ENCODE data around the gene VSTM4.

The VSTM4 gene

DNA sequence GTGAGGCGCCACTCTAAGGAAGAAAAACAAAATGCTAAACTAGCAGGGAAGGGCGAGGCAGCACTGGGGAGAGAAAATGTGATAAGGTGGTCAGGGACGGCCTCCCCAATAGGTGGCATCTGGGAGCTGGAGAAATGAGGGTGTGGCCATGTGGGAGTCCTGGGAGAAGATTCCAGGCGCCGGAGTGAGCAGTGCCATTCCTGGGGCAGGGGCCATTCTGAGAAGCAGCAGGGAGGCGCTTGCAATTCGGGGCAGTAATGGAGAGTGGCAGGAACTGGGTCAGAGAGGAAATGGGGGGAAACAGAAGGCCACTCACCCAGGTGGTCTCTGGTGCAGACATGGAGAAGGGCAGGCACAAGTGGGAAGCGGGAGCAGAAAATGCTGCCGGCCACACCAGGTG lies 113.9 kb downstream of the VSTM4 start:
- DNase-seq, result no peak

DNA sequence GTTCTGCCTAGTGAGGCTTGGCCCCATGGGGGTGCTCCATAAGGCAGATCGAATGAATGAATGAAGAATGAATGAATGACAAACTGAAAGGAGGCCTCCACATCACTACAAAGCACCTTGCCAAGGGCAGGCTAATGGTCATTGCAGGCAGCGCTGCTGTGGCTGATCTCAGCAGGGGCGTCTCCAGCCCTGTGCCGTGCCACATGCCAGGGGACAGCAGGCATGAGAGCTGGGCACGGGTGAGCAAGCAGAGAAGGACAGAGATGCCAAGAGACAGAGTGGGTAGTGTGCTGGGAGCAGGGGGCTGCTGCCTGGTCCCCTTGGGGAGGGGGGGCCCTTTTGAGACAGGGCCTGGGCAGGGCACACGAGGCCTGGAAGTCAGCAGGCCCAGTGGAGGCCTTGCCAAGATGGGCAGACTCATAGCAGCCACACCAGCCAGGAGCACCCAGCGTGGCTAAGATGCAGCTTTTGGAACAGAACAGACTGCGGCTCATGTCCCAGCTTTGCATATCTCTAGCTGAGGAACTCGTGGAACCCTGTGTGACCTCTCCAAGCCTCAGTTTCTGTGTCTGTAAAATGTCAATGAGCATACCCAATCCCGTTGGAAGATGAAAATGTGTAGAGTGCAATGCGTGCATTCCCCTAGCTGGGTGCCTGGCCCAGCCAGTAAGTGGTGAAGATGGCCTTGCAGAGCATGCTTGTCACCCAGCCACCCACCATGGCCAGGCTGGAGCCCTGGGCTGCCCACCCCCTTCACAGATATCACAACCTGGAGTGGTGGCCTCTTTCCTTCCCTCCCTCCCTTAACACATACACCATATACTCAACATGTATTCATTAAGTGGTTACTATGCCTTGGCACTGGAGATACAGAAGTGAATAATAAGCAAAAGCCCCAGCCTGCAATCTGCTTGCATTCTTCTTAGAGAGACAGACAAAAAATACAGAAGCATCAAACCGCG lies 114.6 kb downstream of the VSTM4 start:
- DNase-seq, result no peak

DNA sequence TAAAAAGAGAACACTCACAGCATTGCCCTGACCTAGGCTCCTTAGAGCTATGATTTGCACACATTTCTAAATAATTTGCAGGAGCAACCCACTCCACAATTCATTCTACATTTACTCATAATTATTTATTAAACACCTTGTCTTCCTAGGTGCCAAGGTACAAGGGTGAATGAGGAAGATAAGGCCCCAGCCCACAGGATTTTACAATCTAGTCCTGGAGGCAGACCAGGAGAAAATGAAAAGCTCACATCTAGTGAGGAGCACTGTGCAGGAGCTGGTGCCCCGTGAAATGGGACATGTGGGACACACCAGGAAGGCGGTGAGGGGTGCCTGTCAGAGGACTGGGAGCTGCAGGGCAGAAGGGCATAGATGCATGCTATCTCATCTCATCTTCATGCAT lies 116.0 kb downstream of the VSTM4 start:
- DNase-seq, result no peak

GRCh38 chr10:48996329-48996728 lies 119.0 kb downstream of the VSTM4 start:
- DNase-seq, result no peak

- DNase-seq, result no peak
These were observed 121.7 kb downstream of the VSTM4 start for GRCh38 chr10:48993627-48994026.

- no peak for DNase-seq
These were observed 125.1 kb downstream of the VSTM4 start for GRCh38 chr10:48990226-48990625.

- no peak for DNase-seq
These were observed 129.6 kb downstream of the VSTM4 start for GRCh38 chr10:48985621-48986158.

- DNase-seq, result no peak
These were observed 131.5 kb downstream of the VSTM4 start for GRCh38 chr10:48983648-48984351.

GRCh38 chr10:48982584-48982983 lies 132.7 kb downstream of the VSTM4 start:
- no peak for DNase-seq

- DNase-seq, result peak; percentile 27
These were observed 133.9 kb downstream of the VSTM4 start for GRCh38 chr10:48981310-48981907.

DNA sequence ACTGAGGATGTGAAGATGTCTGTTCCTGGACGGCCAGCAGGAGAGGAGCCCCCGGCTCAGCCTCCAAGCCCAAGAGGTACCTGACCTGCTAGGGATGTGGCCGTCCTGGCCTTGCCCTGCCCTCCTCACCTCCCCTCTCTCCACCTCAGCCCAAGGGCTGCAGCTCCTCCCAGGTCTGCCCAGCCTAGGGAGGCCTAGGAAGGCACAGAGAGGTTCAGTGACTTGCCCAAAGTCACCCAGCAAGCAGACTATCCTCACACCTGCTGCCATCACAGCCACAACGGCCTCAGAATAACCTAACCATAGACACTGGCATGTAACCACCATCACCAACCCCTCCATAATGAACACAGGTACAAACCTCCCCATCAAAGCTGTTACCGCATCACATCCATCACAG lies 137.0 kb downstream of the VSTM4 start:
- no peak for DNase-seq

GRCh38 chr10:48976196-48976595 lies 139.1 kb downstream of the VSTM4 start:
- DNase-seq, result no peak

- no peak for DNase-seq
These were observed 140.7 kb downstream of the VSTM4 start for GRCh38 chr10:48974510-48975156.

GRCh38 chr10:48973065-48973464 lies 142.3 kb downstream of the VSTM4 start:
- DNase-seq, result no peak

DNA sequence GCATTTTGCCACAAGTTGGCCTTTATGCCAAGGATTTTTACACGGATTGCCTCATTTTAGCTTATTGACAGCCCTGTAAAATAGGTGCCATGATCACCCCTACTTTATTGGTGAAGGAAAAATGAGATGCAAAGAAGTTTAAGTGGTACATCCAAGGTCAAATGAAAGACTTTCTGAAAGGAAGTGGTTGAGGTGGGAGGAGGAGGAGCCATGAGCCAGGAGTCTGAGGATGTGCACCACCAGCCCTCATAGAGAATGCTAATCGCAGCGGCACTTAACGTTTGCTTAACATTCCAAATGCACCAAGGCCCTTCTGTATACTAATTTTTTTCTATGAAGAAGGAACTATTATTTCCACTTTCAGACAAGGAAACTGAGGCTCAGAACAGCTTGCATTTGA lies 144.7 kb downstream of the VSTM4 start:
- no peak for DNase-seq

DNA sequence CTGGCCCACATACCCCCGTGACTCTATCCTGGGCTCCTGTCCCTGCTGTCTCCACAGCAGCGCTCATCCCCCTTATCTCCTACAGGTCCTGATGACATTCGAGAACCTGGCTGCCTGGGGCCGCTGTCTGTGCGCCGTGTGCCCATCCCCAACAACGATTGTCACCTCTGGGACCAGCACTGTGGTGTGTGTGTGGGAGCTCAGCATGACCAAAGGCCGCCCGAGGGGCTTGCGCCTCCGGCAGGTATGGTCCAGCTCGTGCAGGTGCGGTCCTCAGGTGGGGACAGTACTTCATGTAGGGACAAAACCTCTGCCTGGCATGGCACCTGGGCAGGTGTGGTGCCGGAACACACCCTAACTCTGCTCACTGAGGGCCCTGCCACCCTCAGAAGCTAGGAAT lies 145.3 kb downstream of the VSTM4 start:
- no peak for DNase-seq

DNA sequence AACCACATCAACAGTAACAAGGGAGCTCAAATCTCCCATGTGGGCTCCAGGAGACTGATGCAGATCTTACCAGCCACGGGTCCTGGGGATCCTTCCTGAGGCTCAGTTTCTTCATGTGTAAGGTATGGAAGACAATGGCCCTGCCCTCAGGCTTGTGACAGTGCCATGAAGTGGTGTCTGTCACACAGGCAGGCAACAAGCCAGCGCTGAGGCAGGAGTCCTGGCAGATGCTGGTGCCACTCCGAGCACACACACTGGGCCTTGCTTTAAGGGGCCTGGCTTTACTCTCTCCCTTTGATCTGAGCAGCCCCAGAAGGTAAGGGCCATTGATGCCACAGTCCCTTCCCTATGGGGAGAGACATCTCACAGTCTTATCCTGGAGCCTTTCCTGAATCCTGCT lies 147.3 kb downstream of the VSTM4 start:
- no peak for DNase-seq

GRCh38 chr10:48965460-48965859 lies 149.9 kb downstream of the VSTM4 start:
- no peak for DNase-seq

All from CD4-positive, alpha-beta T cell treated with Interleukin-21 for 1 hour (primary cell).